Activated CD8-positive, alpha-beta memory T cell treated with anti-CD3 and anti-CD28 coated beads, Interleukin-2, amount 50 U/mL, for 1 hour (primary cell): ENCODE data around the gene SYNDIG1L.
"Not testable (repeated sequence)": the region's sequence is repeated elsewhere in the genome, so short reads cannot be mapped to it uniquely, and the experiment has no call there.

ENCODE experiments used
- DNase-seq: peaks from one replicate; pipeline ENCODE4 v3.0.0-alpha.2; 2020; ENCODE audit errors: extremely low read depth

The SYNDIG1L gene

GRCh38 chr14:74402401-74403251 lies 23.4 kb downstream of the SYNDIG1L start:
- DNase-seq = no peak

DNA sequence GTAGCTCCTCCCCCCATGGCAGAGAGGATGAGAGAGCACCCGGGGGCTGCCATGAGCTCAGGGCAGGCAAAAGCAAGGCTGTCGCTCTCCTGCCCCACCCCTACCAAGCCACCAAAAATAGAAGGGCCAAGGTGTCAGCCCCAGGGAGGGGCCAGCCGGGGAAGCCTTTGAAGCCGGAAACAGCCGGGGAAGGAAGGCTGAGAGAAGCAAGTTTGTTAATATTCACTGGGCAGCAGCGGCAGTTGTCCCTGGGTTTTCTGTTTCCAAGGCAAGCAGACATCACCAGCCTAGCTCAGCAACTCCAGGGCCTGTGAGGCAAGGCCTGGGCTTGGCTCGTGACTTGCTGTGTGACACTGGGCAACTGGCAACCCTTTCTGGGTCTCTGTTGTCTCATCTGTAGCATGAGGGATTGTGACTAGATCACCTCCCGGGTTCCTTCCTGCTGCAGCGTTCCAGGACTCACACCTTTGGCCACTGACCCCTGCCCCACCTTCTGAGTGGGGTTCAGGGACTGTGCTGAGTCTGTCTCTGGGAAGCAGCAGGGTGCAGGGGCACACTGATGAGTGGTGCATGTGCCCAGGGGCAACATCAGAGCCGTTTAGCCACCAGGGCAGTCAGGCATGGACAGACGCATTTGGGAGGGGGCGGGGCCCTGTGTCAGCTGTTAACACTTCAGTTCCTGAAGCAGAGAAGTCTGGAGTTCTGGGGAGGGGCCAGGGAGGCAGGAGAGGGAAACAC lies 24.3 kb downstream of the SYNDIG1L start:
- DNase-seq = peak; percentile 21

- DNase-seq = no peak
Measured at GRCh38 chr14:74400919-74401503, 25.0 kb downstream of the SYNDIG1L start.

- no peak for DNase-seq
Measured at GRCh38 chr14:74400031-74400685, 25.9 kb downstream of the SYNDIG1L start.

- DNase-seq = no peak
Measured at GRCh38 chr14:74395094-74395493, 30.9 kb downstream of the SYNDIG1L start.

DNA sequence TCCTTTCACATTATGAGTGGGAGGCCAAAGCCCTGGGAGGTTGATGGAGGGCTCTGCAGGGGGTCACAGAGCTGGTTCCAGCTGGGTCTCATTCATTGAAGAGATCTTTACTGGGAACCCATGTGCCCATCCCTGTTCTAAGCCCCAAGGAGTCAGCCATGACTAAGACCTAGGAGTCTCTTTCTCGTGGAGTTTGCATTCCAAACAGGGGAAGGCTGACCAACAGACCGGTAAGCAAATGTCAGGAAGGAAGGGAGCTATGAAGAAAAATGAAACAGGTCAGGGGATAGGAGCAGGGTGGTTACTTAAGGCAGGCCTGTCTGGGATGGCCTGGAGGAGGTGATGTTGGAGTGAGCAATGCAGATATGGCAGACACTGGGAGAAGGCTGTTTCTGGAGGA lies 31.5 kb downstream of the SYNDIG1L start:
- DNase-seq = no peak

DNA sequence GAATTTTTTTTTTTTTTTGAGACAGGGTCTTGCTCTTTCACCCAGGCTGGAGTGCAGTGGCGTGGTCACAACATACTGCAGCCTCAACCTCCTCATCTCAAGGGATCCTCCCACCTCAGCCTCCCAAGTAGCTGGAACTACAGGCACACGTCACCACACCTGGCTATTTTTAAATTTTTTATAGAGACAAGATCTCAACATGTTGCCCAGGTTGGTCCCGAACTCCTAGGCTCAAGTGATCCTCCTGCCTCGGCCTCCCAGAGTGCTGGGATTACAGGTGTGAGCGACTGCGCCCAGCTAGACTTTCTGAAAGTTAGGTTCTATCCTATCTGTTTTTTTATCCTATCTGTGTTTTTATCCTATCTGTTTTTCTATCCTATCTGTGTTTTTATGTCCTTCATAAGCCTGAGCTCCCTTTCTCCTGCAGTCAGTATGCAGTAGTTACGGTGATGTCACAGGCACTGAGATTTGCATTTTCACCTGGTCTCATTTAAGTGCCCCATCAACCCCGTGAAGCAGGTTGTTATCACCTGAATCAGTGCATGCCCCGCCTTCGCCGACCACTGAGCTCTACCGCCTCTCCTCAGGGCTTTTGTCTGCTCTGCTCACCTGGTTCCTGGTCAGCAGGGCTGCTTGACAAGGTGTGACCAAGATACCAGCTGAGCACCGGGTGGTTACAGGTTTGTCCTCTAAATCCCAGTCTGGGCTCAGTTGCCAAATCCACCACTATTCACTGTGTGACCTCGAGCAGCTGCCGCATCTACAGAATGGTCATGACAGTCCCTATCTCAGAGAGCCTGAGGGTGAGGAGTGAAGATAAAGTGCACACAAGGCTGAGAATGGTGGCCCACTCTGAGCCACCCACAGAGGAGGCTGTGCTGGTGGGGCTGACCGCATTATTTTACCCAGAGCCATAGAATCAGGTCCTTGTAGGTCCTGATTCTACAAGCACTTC lies 33.1 kb downstream of the SYNDIG1L start:
- no peak for DNase-seq

- DNase-seq = no peak
Measured at GRCh38 chr14:74391479-74391878, 34.5 kb downstream of the SYNDIG1L start.

DNA sequence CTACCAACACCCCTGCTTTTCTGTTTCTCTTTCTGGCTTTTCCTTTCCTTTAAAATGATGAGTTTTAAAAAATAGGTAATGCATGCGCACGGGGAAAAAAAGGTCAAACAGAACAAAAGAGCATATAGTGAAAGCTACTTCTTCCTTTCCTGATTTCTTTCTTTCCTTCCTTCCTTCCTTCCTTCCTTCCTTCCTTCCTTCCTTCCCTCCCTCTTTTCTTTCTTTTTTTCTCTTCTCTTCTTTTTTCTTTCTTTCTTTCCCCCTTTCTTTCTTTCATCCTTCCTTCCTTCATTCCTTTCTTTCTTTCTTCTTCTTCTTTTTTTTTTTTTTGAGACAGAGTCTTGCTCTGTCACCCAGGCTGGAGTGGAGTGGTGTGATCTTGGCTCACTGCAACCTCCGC lies 35.5 kb downstream of the SYNDIG1L start:
- DNase-seq = not testable (repeated sequence)

GRCh38 chr14:74389980-74390379 lies 36.0 kb downstream of the SYNDIG1L start:
- no peak for DNase-seq

DNA sequence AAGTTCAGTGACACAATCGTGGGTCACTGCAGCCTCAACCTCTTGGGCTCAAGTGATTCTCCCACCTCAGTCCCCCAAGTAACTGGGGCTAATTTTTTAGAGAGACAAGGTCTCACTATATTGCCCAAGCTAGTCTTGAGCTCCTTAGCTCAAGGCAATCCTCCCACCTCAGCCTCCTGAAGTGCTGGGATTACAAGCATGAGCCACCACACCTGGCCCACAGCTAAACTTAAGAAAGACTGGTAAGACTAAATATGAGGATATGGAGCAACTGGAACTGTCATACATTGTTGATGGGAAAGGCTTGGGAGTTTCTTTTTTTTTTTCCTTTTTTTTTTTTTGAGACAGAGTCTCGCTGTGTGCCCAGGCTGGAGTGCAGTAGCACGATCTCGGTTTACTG lies 43.8 kb downstream of the SYNDIG1L start:
- no peak for DNase-seq

- DNase-seq = not testable (repeated sequence)
Measured at GRCh38 chr14:74381571-74381970, 44.4 kb downstream of the SYNDIG1L start.

DNA sequence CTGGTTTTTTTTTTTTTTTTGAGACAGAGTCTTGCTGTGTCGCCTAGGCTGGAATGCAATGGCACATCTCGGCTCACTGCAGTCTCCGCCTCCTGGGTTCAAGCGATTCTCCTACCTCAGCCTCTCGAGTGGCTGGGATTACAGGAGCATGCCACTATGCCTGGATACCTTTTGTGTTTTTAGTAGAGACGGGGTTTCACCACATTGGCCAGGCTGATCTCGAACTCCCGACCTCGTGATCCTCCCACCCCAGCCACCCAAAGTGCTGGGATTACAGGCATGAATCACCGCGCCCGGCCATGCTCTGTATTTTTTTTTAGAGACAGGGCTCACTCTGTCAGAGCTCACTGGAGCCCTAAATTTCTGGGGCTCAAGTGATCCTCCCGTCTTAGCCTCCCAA lies 45.2 kb downstream of the SYNDIG1L start:
- no peak for DNase-seq

- no peak for DNase-seq
Measured at GRCh38 chr14:74380172-74380571, 45.8 kb downstream of the SYNDIG1L start.

- no peak for DNase-seq
Measured at GRCh38 chr14:74377976-74378690, 47.9 kb downstream of the SYNDIG1L start.

- no peak for DNase-seq
Measured at GRCh38 chr14:74368441-74368840, 57.6 kb downstream of the SYNDIG1L start.

DNA sequence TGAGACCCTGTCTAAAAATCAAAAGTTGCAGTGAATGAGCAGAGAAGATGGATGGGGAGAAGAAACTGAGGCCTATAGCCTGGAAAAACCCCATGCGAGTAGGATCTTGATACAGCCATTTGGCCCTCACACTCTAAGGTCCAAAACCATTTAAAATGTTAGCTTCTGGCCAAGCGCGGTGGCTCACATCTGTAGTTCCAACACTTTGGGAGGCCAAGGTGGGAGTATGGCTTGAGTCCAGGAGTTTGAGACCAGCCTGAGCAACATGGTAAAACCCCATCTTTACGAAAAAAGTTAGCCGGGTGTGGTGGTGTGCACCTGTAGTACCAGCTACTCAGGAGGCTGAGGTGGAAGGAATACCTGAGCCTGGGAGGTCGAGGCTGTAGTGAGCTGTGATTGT lies 58.0 kb downstream of the SYNDIG1L start:
- DNase-seq = no peak

DNA sequence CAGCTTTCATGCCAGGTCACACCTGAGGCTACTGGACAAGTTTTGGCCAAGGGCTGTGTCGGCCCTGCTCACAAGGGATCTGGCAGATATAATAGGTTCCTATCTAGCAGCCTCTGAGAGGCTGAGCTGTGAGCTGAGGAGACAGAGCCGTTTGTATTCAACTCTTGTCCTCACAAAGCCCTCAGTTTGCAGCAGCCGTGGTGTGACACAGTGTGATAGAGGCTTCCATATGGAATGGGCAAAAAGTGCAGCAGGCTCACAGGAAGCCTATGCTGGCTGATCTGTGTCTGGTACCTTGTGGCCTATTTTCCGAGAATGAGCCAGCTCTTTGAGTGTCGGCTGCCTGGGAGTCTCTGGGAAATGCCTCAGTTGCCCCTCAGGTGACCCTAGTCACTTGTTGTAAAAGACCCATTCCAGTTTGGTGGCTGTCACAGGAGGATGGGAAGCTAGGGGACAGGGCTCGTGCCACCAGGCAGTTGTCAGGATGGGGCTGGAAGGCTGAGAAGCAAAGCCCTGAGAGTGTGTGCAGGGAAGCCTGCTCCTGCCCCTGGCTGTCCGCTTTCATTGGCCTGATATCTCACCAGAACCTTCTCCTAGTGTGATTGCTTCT lies 61.6 kb downstream of the SYNDIG1L start:
- DNase-seq = no peak

GRCh38 chr14:74362361-74362915 lies 63.6 kb downstream of the SYNDIG1L start:
- peak; percentile 2 for DNase-seq

GRCh38 chr14:74360163-74360562 lies 65.8 kb downstream of the SYNDIG1L start:
- DNase-seq = no peak
